SK-N-SH (cell line): ENCODE data around the gene GALP. TPM values are rescaled to one million over a fixed set of nuclear protein-coding genes. Genes with fewer than 3 reads are reported as not detected.
"Not testable (repeated sequence)": the region's sequence is repeated elsewhere in the genome, so short reads cannot be mapped to it uniquely, and the experiment has no call there.

Experiments used
- CTCF ChIA-PET: fragments of 300-600, 350-600 bp; formaldehyde crosslinking; extraction: SDS; loops from one replicate; lab custom pipeline; 2021; lab: Yijun Ruan, JAX
- POLR2A ChIA-PET: fragments of 350-600 bp; sonication (Branson Sonifier 250); formaldehyde crosslinking; extraction: SDS; loops from one replicate; lab custom pipeline; 2020; ENCODE audit warnings: antibody characterized with exemption, inconsistent platforms; lab: Yijun Ruan, JAX
- DNase-seq: peaks from one replicate; pipeline ENCODE4 v3.0.0; 2012
- H2AFZ ChIP-seq: fragments of 200-600 bp; sonication (generic); 2 replicates; pipeline ENCODE4 v1.8.1; 2016; ENCODE audit warnings: antibody characterized with exemption, mild to moderate bottlenecking, low read depth
- H3F3A ChIP-seq: fragments of 200-600 bp; sonication (generic); replicated peaks from 2 replicates; pipeline ENCODE3; 2016; ENCODE audit warnings: antibody characterized with exemption, mild to moderate bottlenecking; ENCODE audit not compliant: insufficient read depth
- H3K27ac ChIP-seq, 2 experiments: fragments of 200-500 bp in 1 of 2; fragments of 200-600 bp in 1 of 2; sonication (Bioruptor generic) in 1 of 2; sonication (generic), shearing (Covaris generic) in 1 of 2; 2 replicates each; pipeline versions ENCODE4 v1.5.1 to v1.6.1; 2014 to 2016; ENCODE audit warnings: low read depth in 2 of 2, inconsistent platforms in 1 of 2, low read length in 1 of 2, mild to moderate bottlenecking in 1 of 2, mixed read lengths in 1 of 2
- H3K27me3 ChIP-seq: fragments of 200-600 bp; sonication (generic), shearing (Covaris generic); 2 replicates; pipeline ENCODE4 v1.6.1; 2016; ENCODE audit warnings: mixed run types; ENCODE audit not compliant: insufficient read depth
- H3K36me3 ChIP-seq, 2 experiments: fragments of 200-500 bp in 1 of 2; fragments of 200-600 bp in 1 of 2; sonication (Bioruptor generic) in 1 of 2; sonication (generic) in 1 of 2; replicated peaks in 1 of 2; 2 replicates each; pipeline versions ENCODE3 to v1.5.1; 2014 to 2016; ENCODE audit warnings: low read length in 1 of 2, mild to moderate bottlenecking in 1 of 2; ENCODE audit not compliant: insufficient read depth in 2 of 2, control insufficient read depth in 1 of 2
- H3K4me1 ChIP-seq, 2 experiments: fragments of 200-500 bp in 1 of 2; fragments of 200-600 bp in 1 of 2; sonication (Bioruptor generic) in 1 of 2; sonication (generic), shearing (Covaris generic) in 1 of 2; 2 replicates each; pipeline versions ENCODE4 v1.5.1 to v1.6.1; 2014 to 2016; ENCODE audit warnings: low read depth in 1 of 2, low read length in 1 of 2, mixed run types in 1 of 2; ENCODE audit not compliant: insufficient read depth in 2 of 2, control insufficient read depth in 1 of 2
- H3K4me2 ChIP-seq: fragments of 200-600 bp; sonication (generic), shearing (Covaris generic); 2 replicates; pipeline ENCODE4 v1.6.1; 2017; ENCODE audit warnings: mixed run types
- H3K4me3 ChIP-seq, 2 experiments: fragments of 200-500 bp in 1 of 2; fragments of 200-600 bp in 1 of 2; sonication (Bioruptor generic) in 1 of 2; sonication (generic), shearing (Covaris generic) in 1 of 2; 2 replicates each; pipeline versions ENCODE4 v1.5.1 to v1.8.1; 2014 to 2016; ENCODE audit warnings: low read depth in 2 of 2, inconsistent platforms in 1 of 2, low read length in 1 of 2, mild to moderate bottlenecking in 1 of 2, mixed read lengths in 1 of 2, moderate library complexity in 1 of 2
- H3K79me2 ChIP-seq: fragments of 200-600 bp; sonication (generic); 2 replicates; pipeline ENCODE4 v1.8.1; 2017; ENCODE audit warnings: mild to moderate bottlenecking; ENCODE audit not compliant: insufficient read depth
- H3K9ac ChIP-seq: fragments of 200-600 bp; sonication (generic); 2 replicates; pipeline ENCODE4 v1.6.1; 2017; ENCODE audit warnings: mixed run types
- H3K9me2 ChIP-seq: fragments of 200-600 bp; sonication (generic); 2 replicates; pipeline ENCODE4 v1.6.1; 2017; ENCODE audit warnings: mixed run types
- H3K9me3 ChIP-seq: fragments of 200-600 bp; sonication (generic); 2 replicates; pipeline ENCODE4 v1.6.1; 2017; ENCODE audit warnings: mixed run types, mild to moderate bottlenecking, moderate library complexity
- H4K20me1 ChIP-seq: fragments of 200-600 bp; sonication (generic); 2 replicates; pipeline ENCODE4 v1.6.1; 2017; ENCODE audit warnings: mild to moderate bottlenecking, mixed run types; ENCODE audit not compliant: insufficient read depth
- CHD2 ChIP-seq: fragments of 150-350 bp; IDR thresholded peaks from 2 replicates; pipeline ENCODE4 v1.6.1; 2018; ENCODE audit warnings: low read length; ENCODE audit not compliant: partially characterized antibody
- ELF1 ChIP-seq: IDR thresholded peaks from 2 replicates; pipeline ENCODE4 v1.4.0; 2012
- EZH2phosphoT487 ChIP-seq: fragments of 200-600 bp; sonication (generic); IDR thresholded peaks from 2 replicates; pipeline ENCODE4 v1.6.1; 2017; ENCODE audit warnings: low read depth, mixed run types, mild to moderate bottlenecking, antibody characterized with exemption, moderate library complexity, borderline replicate concordance
- FOSL2 ChIP-seq: IDR thresholded peaks from 2 replicates; pipeline ENCODE4 v1.4.0; 2012; ENCODE audit warnings: low read depth, mild to moderate bottlenecking, moderate library complexity, borderline replicate concordance
- FOXM1 ChIP-seq: IDR thresholded peaks from 2 replicates; pipeline ENCODE4 v1.4.0; 2012; ENCODE audit warnings: low read depth, mild to moderate bottlenecking
- JUND ChIP-seq: IDR thresholded peaks from 2 replicates; pipeline ENCODE4 v1.4.0; 2012
- MEF2A ChIP-seq: IDR thresholded peaks from 2 replicates; pipeline ENCODE4 v1.4.0; 2012; ENCODE audit warnings: low read depth, borderline replicate concordance
- POLR2AphosphoS5 ChIP-seq: IDR thresholded peaks from 2 replicates; pipeline ENCODE4 v1.6.1; 2012; ENCODE audit warnings: low read depth, low read length
- RAD21 ChIP-seq: IDR thresholded peaks from 2 replicates; pipeline ENCODE4 v1.6.1; 2012; ENCODE audit warnings: mild to moderate bottlenecking, low read length
- REST ChIP-seq: IDR thresholded peaks from 2 replicates; pipeline ENCODE4 v1.6.1; 2012; ENCODE audit warnings: mild to moderate bottlenecking, low read depth, low read length, moderate library complexity
- TCF12 ChIP-seq: IDR thresholded peaks from 2 replicates; pipeline ENCODE4 v1.4.0; 2012
- TEAD4 ChIP-seq: IDR thresholded peaks from 2 replicates; pipeline ENCODE4 v1.4.0; 2012; ENCODE audit warnings: mild to moderate bottlenecking, borderline replicate concordance; ENCODE audit not compliant: insufficient read depth
- ZBTB33 ChIP-seq: IDR thresholded peaks from 2 replicates; pipeline ENCODE4 v1.4.0; 2012; ENCODE audit warnings: low read depth, borderline replicate concordance
- WGBS: methylation state at CpG from one replicate; pipeline ENCODE4 v1.1.6; 2017; ENCODE audit warnings: low lambda C conversion rate; 5-methylcytosine and 5-hydroxymethylcytosine counted together
- polyA plus RNA-seq, 3 experiments: library from polyadenylated mRNA; depleted of rRNA; stranded (reverse); fragments of >200 nt; gene quantifications; 2 replicates each; pipeline ENCODE4 v1.2.3, GENCODE V29; 2012
- TF ChIP-seq, protein P1 (sequence below): IDR thresholded peaks from 2 replicates; pipeline ENCODE4 v1.4.0; 2012; ENCODE audit warnings: low read depth, borderline replicate concordance
- TF ChIP-seq, protein P2 (sequence below): fragments of 150-350 bp; IDR thresholded peaks from 2 replicates; pipeline ENCODE4 v1.6.1; 2016; ENCODE audit warnings: mild to moderate bottlenecking, low read depth, low read length

GALP gene
- polyA plus RNA-seq, 1 of the 3 experiments (the other 2 are of a cell fraction), result not detected

GRCh38 chr19:56148096-56148495, 27.7 kb upstream of the GALP start:
- Histone ChIP-seq H4K20me1 (peaks cover 18% of the 10 kb centered on the region; the same call in 1 of the 2 replicates), H3K4me2 (no peak overlapping the region), H3K27ac (no peak overlapping the region), H2AFZ (no peak overlapping the region), H3F3A (no peaks in the 10 kb centered on the region), H3K9me2 (no peaks in the 10 kb centered on the region), H3K36me3 (peaks cover 3 to 23% of the 10 kb centered on the region in 2 experiments), H3K9ac (no peak overlapping the region), H3K9me3 (no peaks in the 10 kb centered on the region), H3K27me3 (no peaks in the 10 kb centered on the region), H3K4me1 (peaks cover 0 to under 1% of the 10 kb centered on the region in 2 experiments; a peak in 1 of 4 replicates), H3K4me3 (no peak overlapping the region), H3K79me2 (peaks cover 42% of the 10 kb centered on the region; the same call in 1 of the 2 replicates)
- ChIA-PET POLR2A (no interaction called here), CTCF (no interaction called here)
- TF ChIP-seq POLR2AphosphoS5 (no peak), JUND (no peak), CHD2 (no peak), EZH2phosphoT487 (no peak), ELF1 (no peak), TCF12 (no peak), TEAD4 (no peak), RAD21 (no peak), REST (no peak), FOSL2 (no peak), MEF2A (no peak), ZBTB33 (no peak), FOXM1 (no peak)
- TF ChIP-seq, protein P1, sequence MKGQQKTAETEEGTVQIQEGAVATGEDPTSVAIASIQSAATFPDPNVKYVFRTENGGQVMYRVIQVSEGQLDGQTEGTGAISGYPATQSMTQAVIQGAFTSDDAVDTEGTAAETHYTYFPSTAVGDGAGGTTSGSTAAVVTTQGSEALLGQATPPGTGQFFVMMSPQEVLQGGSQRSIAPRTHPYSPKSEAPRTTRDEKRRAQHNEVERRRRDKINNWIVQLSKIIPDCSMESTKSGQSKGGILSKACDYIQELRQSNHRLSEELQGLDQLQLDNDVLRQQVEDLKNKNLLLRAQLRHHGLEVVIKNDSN, result no peak
- TF ChIP-seq, protein P2, sequence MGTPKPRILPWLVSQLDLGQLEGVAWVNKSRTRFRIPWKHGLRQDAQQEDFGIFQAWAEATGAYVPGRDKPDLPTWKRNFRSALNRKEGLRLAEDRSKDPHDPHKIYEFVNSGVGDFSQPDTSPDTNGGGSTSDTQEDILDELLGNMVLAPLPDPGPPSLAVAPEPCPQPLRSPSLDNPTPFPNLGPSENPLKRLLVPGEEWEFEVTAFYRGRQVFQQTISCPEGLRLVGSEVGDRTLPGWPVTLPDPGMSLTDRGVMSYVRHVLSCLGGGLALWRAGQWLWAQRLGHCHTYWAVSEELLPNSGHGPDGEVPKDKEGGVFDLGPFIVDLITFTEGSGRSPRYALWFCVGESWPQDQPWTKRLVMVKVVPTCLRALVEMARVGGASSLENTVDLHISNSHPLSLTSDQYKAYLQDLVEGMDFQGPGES, result no peak
- no peak for DNase-seq
- 93% methylated on average over 15 of the region's 15 CpGs for WGBS

DNA sequence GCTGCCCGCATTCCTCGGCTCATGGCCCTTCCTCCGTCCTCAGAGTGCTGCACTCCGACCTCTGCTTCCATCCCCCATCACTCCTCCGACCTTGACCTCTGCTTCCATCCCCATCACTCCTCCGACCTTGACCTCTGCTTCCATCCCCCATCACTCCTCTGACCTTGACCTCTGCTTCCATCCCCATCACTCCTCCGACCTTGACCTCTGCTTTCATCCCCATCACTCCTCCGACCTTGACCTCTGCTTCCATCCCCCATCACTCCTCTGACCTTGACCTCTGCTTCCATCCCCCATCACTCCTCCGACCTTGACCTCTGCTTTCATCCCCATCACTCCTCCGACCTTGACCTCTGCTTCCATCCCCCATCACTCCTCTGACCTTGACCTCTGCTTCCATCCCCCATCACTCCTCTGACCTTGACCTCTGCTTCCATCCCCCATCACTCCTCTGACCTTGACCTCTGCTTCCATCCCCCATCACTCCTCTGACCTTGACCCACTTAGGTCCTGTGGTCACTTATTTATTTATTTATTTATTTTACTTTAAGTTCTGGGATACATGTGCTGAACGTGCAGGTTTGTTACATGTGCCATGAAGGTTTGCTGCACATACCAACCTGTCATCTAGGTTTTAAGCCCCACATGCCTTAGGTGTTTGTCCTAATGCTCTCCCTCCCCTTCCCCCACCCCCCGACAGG, 26.7 kb upstream of the GALP start:
- H3K36me3 ChIP-seq, result peaks cover 3 to 28% of the 10 kb centered on the region in 2 experiments
- H3K27me3 ChIP-seq, DNase-seq, CTCF ChIA-PET, H3K4me1 ChIP-seq, POLR2A ChIA-PET, H3K9me3 ChIP-seq, H3K9ac ChIP-seq, H2AFZ ChIP-seq, H3K9me2 ChIP-seq, H3F3A ChIP-seq, H3K27ac ChIP-seq, H3K4me2 ChIP-seq, H3K4me3 ChIP-seq: not testable (repeated sequence)
- peaks cover 22% of the 10 kb centered on the region; the same call in 1 of the 2 replicates for H4K20me1 ChIP-seq
- WGBS, result 92% methylated on average over 12 of the region's 12 CpGs
- peaks cover 36% of the 10 kb centered on the region; the same call in 1 of the 2 replicates for H3K79me2 ChIP-seq
